ENCODE measurements around the gene CMSS1.
A peak's percentile ranks its signal among the peaks of the same experiment; 100 is the strongest.

DNA sequence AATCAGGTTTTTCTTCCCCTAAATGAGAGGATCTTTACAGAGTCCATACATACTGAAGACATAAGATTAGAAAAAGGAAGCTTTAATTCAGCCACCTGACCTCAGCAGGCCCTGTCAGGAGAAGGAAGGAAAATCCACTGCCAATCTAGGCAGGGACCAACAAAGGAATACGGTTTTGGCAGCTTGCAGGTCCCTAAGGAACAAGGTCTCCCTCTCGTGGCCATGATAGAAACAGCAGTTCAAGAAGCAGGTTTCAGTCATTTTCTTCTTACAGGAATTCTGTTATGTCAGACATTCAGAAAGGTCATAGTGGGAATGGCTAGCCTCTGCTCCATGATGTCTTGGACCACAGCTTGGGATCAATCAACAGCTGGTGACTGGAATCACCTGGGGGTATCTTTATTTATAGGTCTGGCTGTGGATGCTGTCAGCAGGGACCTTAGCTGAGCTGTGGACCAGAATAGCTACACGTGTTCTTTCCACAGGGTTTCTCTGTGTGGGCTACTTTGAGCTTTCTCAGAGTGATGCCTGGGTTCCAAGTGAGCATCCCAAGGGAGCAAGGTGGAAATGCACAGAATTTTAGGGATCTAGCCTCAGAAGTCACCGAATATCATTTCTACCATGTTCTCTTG is 9.4 kb upstream of the CMSS1 start:
- TF ChIP-seq, protein P1, sequence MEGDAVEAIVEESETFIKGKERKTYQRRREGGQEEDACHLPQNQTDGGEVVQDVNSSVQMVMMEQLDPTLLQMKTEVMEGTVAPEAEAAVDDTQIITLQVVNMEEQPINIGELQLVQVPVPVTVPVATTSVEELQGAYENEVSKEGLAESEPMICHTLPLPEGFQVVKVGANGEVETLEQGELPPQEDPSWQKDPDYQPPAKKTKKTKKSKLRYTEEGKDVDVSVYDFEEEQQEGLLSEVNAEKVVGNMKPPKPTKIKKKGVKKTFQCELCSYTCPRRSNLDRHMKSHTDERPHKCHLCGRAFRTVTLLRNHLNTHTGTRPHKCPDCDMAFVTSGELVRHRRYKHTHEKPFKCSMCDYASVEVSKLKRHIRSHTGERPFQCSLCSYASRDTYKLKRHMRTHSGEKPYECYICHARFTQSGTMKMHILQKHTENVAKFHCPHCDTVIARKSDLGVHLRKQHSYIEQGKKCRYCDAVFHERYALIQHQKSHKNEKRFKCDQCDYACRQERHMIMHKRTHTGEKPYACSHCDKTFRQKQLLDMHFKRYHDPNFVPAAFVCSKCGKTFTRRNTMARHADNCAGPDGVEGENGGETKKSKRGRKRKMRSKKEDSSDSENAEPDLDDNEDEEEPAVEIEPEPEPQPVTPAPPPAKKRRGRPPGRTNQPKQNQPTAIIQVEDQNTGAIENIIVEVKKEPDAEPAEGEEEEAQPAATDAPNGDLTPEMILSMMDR (IDR thresholded peaks at IDR 0.05) = peak; percentile 38 to 68 (median 58)
- no peak for TF ChIP-seq POLR2A (IDR thresholded peaks at IDR 0.05)

Measured in uterus (tissue), 2 donors.